ENCODE data around the gene DLGAP1. TPM values are rescaled to one million over a fixed set of nuclear protein-coding genes. Genes with fewer than 3 reads are reported as not detected.
A peak's percentile ranks its signal among the peaks of the same experiment; 100 is the strongest.

The DLGAP1 gene
- polyA plus RNA-seq, 1 of the 3 experiments (the other 2 are of a cell fraction), result not detected

GRCh38 chr18:4453874-4454536, 1.1 kb downstream of the DLGAP1 start:
- TF ChIP-seq EZH2phosphoT487 (IDR thresholded peaks at IDR 0.05; ENCODE audit: borderline replicate concordance, low read depth) (no peak), REST (IDR thresholded peaks at IDR 0.05; ENCODE audit: low read depth, low read length) (no peak), NFIC (IDR thresholded peaks at IDR 0.05; ENCODE audit: borderline replicate concordance) (no peak), SMC3 (IDR thresholded peaks at IDR 0.05; ENCODE audit: low read depth, low read length) (no peak)
- H3K27me3 ChIP-seq (ENCODE audit: insufficient read depth), result peaks cover 23% of the 10 kb centered on the region; the same call in 1 of the 2 replicates
- H3K27ac ChIP-seq (ENCODE audit: low read depth in 2 of 2, low read length in 1 of 2), result no peak overlapping the region
- H4K20me1 ChIP-seq (ENCODE audit: insufficient read depth), result no peaks in the 10 kb centered on the region
- CTCF ChIA-PET, result no interaction called here
- no peaks in the 10 kb centered on the region; a peak in 1 of 4 replicates for H3K4me1 ChIP-seq (ENCODE audit: control insufficient read depth in 1 of 2, insufficient read depth in 2 of 2, low read depth in 1 of 2, low read length in 1 of 2)
- H3K9me2 ChIP-seq, result no peaks in the 10 kb centered on the region
- H3K9me3 ChIP-seq, result no peaks in the 10 kb centered on the region
- no peaks in the 10 kb centered on the region for H3F3A ChIP-seq (replicated peaks; ENCODE audit: insufficient read depth)
- H3K36me3 ChIP-seq (replicated peaks in 1 of 2; ENCODE audit: control insufficient read depth in 1 of 2, insufficient read depth in 2 of 2, low read length in 1 of 2), result no peaks in the 10 kb centered on the region
- DNase-seq, result peak; percentile 8
- no peak overlapping the region for H3K9ac ChIP-seq
- no peak overlapping the region for H3K4me3 ChIP-seq (ENCODE audit: low read depth in 2 of 2, low read length in 1 of 2)
- H3K4me2 ChIP-seq, result peak overlapping the region; percentile 11; the same call in 1 of the 2 replicates
- POLR2A ChIA-PET, result no interaction called here
- 11% methylated on average over 18 of the region's 46 CpGs for WGBS (ENCODE audit: low lambda C conversion rate)
- H2AFZ ChIP-seq (ENCODE audit: low read depth), result no peak overlapping the region
- no peaks in the 10 kb centered on the region for H3K79me2 ChIP-seq (ENCODE audit: insufficient read depth)

- Histone ChIP-seq H3F3A (replicated peaks; ENCODE audit: insufficient read depth) (no peaks in the 10 kb centered on the region), H3K27ac (ENCODE audit: low read depth in 2 of 2, low read length in 1 of 2) (no peak overlapping the region), H4K20me1 (ENCODE audit: insufficient read depth) (no peaks in the 10 kb centered on the region), H3K4me1 (ENCODE audit: control insufficient read depth in 1 of 2, insufficient read depth in 2 of 2, low read depth in 1 of 2, low read length in 1 of 2) (no peaks in the 10 kb centered on the region; a peak in 1 of 4 replicates), H2AFZ (ENCODE audit: low read depth) (no peak overlapping the region), H3K4me3 (ENCODE audit: low read depth in 2 of 2, low read length in 1 of 2) (no peak overlapping the region), H3K36me3 (replicated peaks in 1 of 2; ENCODE audit: control insufficient read depth in 1 of 2, insufficient read depth in 2 of 2, low read length in 1 of 2) (no peaks in the 10 kb centered on the region), H3K9ac (no peak overlapping the region), H3K79me2 (ENCODE audit: insufficient read depth) (no peaks in the 10 kb centered on the region), H3K4me2 (no peak overlapping the region), H3K9me2 (no peaks in the 10 kb centered on the region), H3K27me3 (ENCODE audit: insufficient read depth) (peaks cover 23% of the 10 kb centered on the region; the same call in 1 of the 2 replicates), H3K9me3 (no peaks in the 10 kb centered on the region)
- no peak for DNase-seq
- WGBS (ENCODE audit: low lambda C conversion rate), result 4% methylated on average over 8 of the region's 8 CpGs
- CTCF ChIA-PET, result no interaction called here
- POLR2A ChIA-PET, result no interaction called here
- TF ChIP-seq YY1 (IDR thresholded peaks at IDR 0.05; ENCODE audit: low read depth), result no peak
- TF ChIP-seq GATA2 (CRISPR knock-in tag; IDR thresholded peaks at IDR 0.05), result no peak
- TF ChIP-seq CTCF (IDR thresholded peaks at IDR 0.05), result no peak
- no peak for TF ChIP-seq TCF12 (IDR thresholded peaks at IDR 0.05)
- TF ChIP-seq NFIC (IDR thresholded peaks at IDR 0.05; ENCODE audit: borderline replicate concordance), result no peak
- no peak for TF ChIP-seq USF2 (IDR thresholded peaks at IDR 0.05; ENCODE audit: borderline replicate concordance, low read depth, low read length)
- TF ChIP-seq JUND (IDR thresholded peaks at IDR 0.05), result no peak
- TF ChIP-seq EZH2phosphoT487 (IDR thresholded peaks at IDR 0.05; ENCODE audit: borderline replicate concordance, low read depth), result no peak
- no peak for TF ChIP-seq REST (IDR thresholded peaks at IDR 0.05; ENCODE audit: low read depth, low read length)
- no peak for TF ChIP-seq MXI1 (IDR thresholded peaks at IDR 0.05; ENCODE audit: low read depth, low read length)
- TF ChIP-seq FOSL2 (IDR thresholded peaks at IDR 0.05; ENCODE audit: borderline replicate concordance, low read depth), result no peak
- TF ChIP-seq PBX3 (IDR thresholded peaks at IDR 0.05), result no peak
- TF ChIP-seq ELF1 (IDR thresholded peaks at IDR 0.05), result no peak
- TF ChIP-seq TEAD4 (IDR thresholded peaks at IDR 0.05; ENCODE audit: borderline replicate concordance, insufficient read depth), result no peak
- TF ChIP-seq RCOR1 (IDR thresholded peaks at IDR 0.05; ENCODE audit: low read length), result no peak
Measured at GRCh38 chr18:4453567-4453873, 1.6 kb downstream of the DLGAP1 start.
